LNCaP clone FGC (cell line): Measurements from ENCODE around the gene FAM217A.

Source experiments
- DNase-seq: peaks from one replicate; pipeline ENCODE4 v3.0.0-alpha.2; 2011; ENCODE audit warnings: low read depth
- H3K4me3 ChIP-seq: 2 replicates; pipeline ENCODE4 v1.5.1; 2011; ENCODE audit warnings: mild to moderate bottlenecking, low read depth, low read length, control low read depth
- TF ChIP-seq, protein P1 (sequence below): IDR thresholded peaks from 2 replicates; pipeline ENCODE4 v1.5.1; 2012; ENCODE audit warnings: mild to moderate bottlenecking; ENCODE audit not compliant: control insufficient read depth, insufficient read depth; ENCODE audit errors: extremely low read depth

The FAM217A gene, protein sequence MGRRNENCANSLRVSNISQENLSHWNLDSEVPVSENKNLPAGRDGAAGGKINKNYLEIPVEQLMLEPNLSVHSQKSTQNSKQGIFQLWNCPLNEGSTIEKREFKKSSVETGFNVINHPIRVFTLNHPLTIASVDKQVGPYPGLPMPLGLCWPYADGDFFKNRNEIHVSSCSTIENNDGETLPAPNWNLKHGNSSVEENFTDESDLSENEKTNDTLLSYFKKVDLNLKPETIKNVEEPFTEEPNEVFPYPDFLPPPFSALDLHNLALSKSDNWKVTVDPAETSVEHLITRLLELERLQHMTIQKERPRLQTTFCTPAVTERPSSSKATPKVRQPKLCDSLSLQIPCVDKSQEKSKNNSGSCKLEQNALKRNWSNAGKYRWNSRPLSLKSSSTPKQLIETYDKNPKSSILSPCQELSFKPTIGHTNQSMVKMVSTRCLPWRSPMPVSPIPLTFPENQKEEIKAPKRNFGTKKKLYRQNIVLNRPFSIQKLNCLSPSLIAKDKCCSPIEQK

GRCh38 chr6:4078691-4079471 is at the start of gene FAM217A:
TSS of gene FAM217A (minus strand) at chr6:4079137. CDS start at chr6:4077414, 1,723 bp downstream.
- TF ChIP-seq, protein P1, sequence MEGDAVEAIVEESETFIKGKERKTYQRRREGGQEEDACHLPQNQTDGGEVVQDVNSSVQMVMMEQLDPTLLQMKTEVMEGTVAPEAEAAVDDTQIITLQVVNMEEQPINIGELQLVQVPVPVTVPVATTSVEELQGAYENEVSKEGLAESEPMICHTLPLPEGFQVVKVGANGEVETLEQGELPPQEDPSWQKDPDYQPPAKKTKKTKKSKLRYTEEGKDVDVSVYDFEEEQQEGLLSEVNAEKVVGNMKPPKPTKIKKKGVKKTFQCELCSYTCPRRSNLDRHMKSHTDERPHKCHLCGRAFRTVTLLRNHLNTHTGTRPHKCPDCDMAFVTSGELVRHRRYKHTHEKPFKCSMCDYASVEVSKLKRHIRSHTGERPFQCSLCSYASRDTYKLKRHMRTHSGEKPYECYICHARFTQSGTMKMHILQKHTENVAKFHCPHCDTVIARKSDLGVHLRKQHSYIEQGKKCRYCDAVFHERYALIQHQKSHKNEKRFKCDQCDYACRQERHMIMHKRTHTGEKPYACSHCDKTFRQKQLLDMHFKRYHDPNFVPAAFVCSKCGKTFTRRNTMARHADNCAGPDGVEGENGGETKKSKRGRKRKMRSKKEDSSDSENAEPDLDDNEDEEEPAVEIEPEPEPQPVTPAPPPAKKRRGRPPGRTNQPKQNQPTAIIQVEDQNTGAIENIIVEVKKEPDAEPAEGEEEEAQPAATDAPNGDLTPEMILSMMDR: no peak
- no peak within 1 kb of the TSS for H3K4me3 ChIP-seq
- no peak for DNase-seq

- DNase-seq: no peak
Observed at GRCh38 chr6:4128072-4128471, 49.1 kb upstream of the FAM217A start.

GRCh38 chr6:4125933-4126864 is 47.3 kb upstream of the FAM217A start:
- TF ChIP-seq, protein P1: no peak
- no peak overlapping the region for H3K4me3 ChIP-seq
- no peak for DNase-seq

More at GRCh38 chr6:4128072-4128471, 49.1 kb upstream of the FAM217A start:
- no peak overlapping the region for H3K4me3 ChIP-seq
- TF ChIP-seq, protein P1: no peak

DNA sequence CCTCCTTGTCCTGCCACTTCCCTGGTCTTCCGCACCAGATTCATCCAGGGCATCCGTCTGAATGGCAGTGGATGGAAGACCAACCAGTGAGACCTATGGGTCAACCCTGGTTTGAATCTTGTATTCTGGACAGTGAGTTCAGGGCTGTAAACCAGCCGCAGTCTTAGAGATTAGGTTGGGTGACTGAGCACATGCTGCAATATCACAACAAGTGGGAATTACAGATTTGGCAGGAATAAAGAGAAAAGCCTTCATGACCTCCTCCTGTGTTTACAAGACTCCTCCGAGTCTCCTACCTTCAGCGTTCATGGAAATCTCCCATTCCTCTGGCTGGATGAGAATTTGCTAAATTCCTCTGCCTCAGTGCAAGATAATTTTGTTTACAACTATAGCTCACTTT is 46.6 kb upstream of the FAM217A start:
- TF ChIP-seq, protein P1: no peak
- no peak overlapping the region for H3K4me3 ChIP-seq
- no peak for DNase-seq

DNA sequence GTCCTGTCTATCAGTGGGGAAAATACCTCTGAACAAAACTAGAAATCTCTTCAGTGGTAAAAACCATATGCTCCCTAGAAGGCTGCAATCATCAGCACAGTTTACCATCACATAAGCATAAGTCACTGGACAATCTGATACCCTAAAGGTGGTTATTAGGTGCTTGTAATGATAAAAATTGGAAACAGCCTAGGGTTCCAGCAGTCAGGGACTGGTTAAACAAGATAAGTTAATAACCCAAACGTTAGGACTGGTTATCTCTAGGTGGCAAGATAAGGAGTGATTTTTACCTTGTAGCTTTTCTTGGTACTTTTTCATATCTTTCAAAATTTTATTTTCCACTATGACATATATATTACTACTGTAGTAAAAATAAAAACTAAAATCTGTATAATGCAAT is 45.4 kb upstream of the FAM217A start:
- no peak for DNase-seq
- TF ChIP-seq, protein P1: no peak
- no peak overlapping the region for H3K4me3 ChIP-seq

DNA sequence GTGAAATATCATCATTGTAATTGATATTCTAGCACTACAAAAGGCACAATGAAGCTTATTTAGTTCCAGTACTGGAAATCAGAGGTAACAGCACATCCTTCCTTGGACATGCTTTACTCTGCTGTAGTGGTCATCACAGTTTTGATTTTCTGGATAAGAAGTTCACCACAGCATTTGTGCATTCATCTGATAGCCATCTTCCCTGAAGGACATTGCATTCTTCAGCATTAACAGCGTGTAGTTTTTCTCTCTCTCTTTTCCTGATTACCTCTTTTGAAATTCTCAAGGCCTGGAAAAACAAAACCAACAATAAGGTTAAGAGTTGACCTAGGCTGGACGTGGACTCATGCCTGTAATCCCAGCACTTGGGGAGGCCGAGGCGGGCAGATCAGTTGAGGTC is 36.8 kb upstream of the FAM217A start:
- DNase-seq: no peak
- no peak overlapping the region for H3K4me3 ChIP-seq
- TF ChIP-seq, protein P1: no peak
